Fibroblast of upper back skin (primary cell): ENCODE measurements around the gene NEK1.

Experiments used
- DNase-seq: peaks from one replicate; pipeline ENCODE4 v3.0.0-alpha.2; 2013

NEK1 gene

GRCh38 chr4:169352360-169352759 lies 260.0 kb downstream of the NEK1 start:
- no peak for DNase-seq

- DNase-seq, result no peak
These were observed 260.5 kb downstream of the NEK1 start for GRCh38 chr4:169351872-169352271.

- no peak for DNase-seq
These were observed 263.8 kb downstream of the NEK1 start for GRCh38 chr4:169348541-169348940.

- DNase-seq, result no peak
These were observed 265.5 kb downstream of the NEK1 start for GRCh38 chr4:169346840-169347239.

- peak; percentile 66 for DNase-seq
These were observed 267.1 kb downstream of the NEK1 start for GRCh38 chr4:169345316-169345721.
